Stimulated activated CD4-positive, alpha-beta T cell treated with anti-CD3 and anti-CD28 coated beads, Interleukin-12 subunit alpha, Interleukin-12 subunit beta, amount 100 ng/mL, for 24 hours (primary cell): ENCODE results near the gene C2.
"Not testable (repeated sequence)": the region's sequence is repeated elsewhere in the genome, so short reads cannot be mapped to it uniquely, and the experiment has no call there.

Experiments used
- DNase-seq, 2 experiments: peaks; one replicate each; pipeline ENCODE4 v3.0.0-alpha.2; 2020; ENCODE audit warnings: low read depth in 2 of 2

C2 gene

DNA sequence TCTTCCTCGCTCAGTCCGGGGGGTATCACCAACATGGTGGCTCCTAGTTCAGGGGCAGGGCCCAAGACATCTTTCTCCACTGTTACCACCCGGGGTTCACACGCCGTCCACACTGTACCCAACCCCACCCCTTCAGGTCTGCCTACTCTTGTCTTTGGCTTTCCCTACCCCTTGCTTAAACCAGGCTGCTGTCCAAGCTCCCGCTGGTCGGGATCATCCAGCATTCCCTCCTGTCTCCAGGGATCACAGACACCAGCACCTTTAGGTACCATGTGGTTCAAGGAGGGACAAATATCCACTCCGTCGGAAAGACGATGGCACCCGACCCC, 30.9 kb downstream of the C2 start:
- DNase-seq, result no peak

DNA sequence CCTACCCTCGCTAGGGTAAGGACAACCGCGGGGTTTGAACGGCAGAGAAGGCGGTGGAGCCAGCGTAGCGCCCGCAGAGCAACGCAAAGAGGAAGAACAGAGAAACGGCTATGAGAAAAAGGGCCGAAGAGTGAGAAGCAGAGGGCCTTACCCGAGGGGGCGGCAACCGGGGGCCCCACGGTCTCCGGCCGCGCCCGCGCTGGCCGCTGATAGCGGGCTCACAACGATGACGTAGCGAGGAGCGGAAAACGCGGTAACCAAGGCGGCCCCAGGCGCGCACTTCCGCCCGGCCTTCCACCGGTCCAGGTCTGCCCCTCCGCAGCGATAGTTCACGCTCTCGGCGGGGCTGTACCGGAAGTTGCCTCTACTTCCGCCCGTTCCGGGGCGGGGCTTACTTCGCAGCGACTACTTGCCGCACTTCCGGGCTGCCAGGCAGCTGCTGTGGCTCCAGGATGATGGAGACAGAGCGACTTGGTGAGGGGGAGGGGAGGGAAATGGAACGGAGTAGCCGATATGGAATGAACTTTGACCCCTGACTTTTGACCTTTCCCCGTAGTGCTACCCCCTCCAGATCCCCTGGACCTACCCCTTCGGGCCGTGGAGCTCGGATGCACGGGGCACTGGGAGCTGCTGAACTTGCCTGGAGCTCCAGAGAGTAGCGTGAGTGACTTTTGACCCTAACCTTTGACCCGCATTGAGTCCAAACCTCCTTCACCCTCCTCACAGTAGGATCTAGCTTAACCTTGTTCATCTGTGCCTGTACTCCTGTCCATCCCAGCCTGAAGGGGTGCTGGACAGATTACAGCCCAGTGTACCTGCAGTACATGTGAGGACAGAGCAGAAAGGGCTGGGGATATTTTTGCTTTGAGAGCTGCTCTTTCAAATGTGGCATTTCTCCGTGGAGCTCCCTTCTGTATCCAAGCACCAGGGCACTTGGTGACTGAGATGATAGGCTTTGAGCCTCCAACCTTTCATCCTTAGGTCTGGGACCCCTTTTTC, 31.5 kb downstream of the C2 start, which contains the start of the genes NELFE and SKIC2:
Gene NELFE (minus strand): TSS at position 231 of the 999 bp plus-strand sequence. CDS start 525 bp downstream, outside the sequence.
Gene SKIC2 (plus strand): TSS at position 435 of the 999 bp plus-strand sequence. CDS start 18 bp downstream, at position 453.
- DNase-seq, result peak; percentile 97 to 98

DNA sequence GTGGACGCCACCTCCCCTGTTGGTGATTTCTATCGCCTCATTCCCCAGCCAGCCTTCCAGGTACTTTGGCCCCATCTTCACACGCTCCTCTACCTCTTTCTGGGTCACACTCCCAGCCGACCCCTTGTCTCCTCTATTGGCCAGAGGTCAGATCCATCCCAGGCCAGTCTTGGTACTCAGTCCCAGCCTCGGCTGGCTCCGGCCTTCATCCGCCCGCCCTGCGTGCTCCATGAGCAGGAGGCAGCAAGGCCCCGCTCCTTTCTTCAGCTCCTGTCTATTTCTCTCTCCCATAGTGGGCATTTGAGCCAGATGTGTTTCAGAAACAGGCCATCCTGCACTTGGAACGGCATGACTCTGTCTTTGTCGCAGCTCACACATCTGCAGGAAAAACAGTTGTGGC, 34.1 kb downstream of the C2 start:
- DNase-seq, result no peak

DNA sequence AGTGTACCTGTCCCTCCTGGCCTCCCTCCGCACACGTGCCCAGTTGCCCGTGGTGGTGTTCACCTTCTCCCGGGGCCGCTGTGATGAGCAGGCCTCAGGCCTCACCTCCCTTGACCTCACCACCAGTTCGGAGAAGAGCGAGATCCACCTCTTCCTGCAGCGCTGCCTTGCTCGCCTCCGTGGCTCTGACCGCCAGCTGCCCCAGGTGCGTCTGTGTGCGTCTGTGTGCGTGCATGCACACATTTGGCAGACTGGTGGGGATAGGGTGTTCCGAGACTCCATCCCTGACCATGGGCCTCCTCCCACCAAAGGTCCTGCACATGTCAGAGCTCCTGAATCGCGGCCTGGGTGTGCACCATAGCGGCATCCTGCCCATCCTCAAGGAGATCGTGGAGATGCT, 36.4 kb downstream of the C2 start:
- no peak for DNase-seq

DNA sequence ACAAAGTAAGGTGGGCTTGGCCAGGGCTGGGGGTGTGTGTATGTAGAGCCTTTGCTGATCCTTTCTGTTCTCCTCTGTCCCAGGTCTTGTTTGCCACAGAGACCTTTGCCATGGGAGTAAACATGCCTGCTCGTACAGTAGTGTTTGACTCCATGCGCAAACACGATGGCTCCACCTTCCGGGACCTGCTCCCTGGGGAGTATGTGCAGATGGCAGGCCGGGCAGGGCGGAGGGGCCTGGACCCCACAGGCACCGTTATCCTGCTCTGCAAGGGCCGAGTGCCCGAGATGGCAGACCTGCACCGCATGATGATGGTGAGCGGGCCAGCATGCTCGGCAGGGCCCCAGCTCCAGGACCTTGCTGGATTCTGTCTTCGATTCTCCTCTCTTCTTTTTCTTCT, 38.2 kb downstream of the C2 start:
- no peak for DNase-seq

DNA sequence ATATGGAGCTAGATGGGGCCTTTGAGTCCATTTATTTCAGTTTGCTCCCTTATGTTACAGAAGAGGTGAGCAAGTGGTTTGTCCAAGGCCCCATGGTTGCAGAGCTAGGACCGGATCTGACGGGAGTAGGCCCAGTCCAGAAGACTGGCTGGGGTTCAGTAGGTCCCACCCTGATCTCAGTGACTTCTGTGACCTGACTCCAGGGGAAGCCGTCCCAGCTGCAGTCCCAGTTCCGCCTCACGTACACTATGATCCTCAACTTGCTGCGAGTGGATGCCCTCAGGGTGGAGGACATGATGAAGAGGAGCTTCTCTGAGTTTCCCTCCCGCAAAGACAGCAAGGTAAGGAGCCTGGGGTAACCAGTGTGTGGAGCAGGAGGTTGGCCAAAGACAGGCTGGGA, 39.0 kb downstream of the C2 start:
- no peak for DNase-seq

DNA sequence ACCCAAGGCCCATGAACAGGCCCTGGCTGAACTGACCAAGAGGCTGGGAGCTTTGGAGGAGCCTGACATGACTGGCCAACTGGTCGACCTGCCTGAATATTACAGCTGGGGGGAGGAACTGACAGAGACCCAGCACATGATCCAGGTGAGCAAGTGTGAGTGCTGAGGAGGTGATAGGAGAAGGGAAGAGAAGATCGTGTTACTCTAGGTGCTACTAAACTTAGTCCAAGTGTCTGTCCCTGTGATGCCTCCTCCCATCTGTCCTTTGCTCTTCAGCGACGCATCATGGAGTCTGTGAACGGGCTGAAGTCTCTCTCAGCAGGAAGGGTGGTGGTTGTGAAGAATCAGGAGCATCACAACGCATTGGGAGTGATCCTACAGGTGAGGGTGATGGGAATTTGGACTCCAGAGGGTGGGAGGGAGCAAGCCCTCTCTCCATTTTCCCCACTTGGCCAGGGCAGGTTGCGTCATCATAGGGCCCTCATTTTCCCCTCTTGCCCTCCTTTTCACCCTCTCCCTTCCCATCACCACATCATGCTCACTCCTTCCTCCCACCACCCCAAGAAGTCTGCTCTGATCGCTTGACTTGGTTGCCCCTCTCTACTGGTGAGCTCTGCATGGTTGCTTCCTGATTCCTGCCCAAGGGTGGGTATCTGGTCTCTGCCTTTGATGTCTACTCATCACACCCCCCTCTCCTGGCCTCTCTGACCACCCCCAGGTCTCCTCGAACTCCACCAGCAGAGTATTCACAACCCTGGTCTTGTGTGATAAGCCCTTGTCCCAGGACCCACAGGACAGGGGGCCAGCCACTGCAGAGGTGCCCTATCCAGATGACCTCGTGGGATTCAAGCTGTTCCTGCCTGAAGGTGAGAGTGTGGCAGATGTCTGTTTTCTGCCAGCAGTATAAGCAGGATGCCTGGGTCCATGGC, 39.7 kb downstream of the C2 start:
- no peak for DNase-seq

DNA sequence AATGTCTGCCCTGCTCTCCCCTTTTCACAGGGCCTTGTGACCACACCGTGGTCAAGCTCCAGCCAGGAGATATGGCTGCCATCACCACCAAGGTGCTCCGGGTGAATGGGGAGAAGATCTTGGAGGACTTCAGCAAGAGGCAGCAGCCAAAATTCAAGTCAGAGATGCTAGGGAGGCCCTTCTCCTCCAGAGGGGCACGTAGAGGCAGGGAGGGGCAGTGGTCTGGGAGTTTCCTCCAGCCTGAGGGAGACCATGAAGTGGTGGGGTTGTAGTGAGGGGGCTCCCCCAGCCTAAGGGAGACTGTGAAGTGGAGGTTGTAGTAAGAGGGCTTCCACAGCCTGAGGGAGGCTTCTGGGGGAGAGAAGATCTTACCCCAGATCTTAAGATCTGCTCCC, 40.4 kb downstream of the C2 start:
- no peak for DNase-seq

DNA sequence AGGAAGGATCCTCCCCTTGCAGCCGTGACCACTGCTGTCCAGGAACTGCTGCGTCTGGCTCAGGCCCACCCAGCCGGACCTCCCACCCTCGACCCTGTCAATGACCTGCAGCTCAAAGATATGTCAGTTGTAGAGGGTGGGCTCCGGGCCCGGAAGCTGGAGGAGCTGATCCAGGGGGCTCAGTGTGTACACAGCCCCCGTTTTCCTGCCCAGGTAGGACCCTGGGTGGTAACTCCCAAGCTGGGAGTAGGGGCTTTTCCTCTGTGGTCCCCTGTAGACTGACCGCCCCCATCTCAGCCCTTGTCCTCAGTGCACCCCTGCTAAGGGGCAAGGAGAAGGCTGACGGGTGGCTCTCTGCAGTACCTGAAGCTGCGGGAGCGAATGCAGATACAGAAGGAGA, 40.8 kb downstream of the C2 start:
- no peak for DNase-seq

DNA sequence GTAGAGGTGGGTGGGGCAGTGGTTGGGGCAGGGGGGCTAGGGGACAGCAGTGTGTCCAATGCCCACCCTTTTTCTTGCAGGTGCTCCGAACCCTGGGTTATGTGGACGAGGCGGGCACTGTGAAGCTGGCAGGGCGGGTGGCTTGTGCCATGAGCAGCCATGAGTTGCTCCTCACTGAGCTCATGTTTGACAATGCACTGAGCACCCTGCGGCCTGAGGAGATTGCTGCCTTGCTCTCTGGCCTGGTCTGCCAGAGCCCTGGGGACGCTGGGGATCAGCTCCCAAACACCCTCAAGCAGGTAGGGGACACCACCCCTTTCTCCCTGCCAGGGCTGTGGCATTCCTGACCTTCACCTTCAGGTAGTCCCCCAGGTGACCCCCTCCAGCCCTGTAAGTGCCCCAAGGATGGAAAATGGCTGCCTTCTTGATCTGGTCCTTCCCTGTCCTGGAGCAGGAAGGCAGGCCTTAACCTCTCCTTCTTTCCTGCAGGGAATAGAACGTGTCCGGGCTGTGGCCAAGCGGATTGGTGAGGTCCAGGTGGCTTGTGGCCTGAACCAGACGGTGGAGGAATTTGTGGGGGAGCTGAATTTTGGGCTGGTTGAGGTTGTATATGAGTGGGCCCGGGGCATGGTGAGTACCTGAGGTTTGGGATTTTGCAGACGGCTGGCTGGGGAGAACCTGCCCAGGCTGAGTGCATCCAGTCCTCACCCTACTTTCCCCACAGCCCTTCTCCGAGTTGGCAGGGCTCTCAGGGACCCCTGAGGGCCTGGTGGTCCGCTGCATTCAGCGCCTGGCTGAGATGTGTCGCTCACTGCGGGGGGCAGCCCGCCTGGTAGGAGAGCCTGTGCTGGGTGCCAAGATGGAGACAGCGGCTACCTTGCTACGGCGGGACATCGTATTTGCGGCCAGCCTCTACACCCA, 41.5 kb downstream of the C2 start:
- DNase-seq, result no peak

DNA sequence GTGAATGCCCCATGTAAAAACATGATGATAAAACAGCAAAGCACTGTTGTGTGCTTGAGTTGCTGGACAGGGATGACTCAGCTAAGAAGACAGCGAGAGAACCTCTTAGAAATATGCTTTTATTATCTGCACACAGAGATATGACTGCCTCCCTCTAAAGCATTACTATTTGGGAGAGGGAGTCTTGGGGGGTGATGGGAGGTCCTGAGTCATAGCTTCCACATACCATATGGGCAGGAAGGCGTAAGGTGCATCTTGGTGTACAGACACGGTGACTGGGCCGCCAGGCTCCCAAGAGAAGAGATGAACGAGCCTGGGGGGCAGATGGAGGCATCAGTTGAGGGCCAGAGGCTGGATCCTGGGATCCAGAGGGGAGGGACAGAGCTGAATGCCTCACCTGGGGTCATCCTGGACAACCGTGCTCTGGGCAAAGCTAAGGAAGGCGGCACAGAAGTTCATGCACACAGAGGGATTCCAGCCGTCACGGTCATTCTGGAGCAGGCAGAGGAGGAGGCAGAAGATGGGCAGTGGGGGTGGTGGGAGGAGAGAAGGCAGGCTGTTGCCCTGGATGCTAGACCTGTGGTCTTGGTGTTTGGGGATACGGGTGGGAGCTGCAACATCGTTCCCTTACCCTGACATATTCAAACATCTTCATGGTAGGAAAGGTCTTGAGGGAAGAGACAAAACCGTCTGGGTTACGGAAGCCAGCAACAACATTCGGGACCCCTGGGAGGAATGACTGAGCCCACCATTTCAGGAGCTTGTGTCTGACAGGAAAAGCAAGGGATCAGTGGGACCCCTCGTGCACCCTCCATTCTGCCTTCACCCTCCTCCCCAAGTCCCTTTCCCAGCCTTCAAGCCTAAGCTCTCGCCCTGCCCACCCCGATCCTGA, 42.4 kb downstream of the C2 start:
- DNase-seq, result no peak

DNA sequence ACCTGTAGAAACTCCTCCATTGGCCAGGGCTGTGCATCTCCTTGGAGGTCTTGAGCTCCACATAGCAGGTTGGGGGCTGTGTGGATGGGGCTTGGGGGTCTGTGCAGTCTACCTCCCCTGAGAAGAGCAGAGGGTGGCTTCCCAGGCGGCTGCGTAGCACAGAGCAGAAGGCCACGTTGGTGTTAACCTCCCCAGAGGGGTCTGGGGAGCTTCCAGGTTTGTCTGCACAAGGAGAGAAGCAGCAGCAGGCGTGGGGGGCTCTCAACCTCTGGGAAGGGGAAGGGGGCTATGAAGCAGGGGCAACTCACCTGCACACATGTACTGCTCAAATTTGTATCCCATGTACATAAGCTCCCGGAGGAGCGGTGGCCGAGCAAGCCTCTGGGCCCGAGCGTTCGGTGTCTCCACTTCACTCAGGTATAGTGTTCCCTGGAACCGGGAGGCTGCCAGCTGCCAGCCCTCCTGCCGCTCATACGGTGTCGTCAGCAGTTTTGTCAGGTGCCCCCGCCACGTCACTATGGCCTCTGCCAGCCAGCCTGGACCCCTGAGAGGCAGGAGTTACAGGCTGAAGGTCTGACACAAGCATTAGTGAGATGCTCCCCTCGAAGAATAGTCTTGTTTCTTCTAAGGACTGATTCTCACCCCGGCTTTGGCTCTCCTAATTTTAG, 43.2 kb downstream of the C2 start:
- DNase-seq, result no peak

DNA sequence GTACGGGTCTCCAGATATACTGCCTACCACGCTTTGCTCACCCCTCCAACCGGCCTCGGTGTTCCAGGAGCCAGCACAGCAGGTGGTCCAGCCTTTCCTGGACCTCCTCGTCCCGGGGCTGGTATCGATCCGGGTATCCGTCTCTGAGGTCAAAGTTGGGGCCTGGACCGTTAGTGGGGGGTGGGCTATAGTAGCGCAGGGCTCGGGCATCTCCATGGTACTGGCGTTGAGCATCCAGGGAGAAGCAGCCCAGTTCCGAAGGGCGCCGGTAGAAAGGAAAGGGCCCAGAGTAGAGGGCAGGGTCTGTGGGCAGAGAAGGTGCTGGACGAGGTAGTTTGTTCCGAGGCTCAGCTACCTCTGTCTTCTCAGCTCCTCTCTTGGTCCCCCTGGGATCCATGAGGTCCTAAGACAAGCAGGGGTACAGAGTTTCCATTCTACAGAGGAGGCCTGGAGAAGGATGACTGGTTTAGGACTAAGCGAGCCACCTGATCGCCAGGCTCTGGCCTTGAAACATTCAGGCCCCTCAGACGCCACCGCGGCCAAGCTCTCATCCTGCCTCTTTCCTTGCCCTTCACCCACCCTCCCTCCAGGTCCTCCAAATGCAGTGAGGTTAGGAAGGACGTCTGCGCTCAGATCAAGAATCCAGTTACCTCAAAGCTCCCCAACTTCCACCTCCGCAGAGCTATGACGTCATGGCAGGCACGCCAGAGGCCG, 43.9 kb downstream of the C2 start:
- DNase-seq, result no peak

DNA sequence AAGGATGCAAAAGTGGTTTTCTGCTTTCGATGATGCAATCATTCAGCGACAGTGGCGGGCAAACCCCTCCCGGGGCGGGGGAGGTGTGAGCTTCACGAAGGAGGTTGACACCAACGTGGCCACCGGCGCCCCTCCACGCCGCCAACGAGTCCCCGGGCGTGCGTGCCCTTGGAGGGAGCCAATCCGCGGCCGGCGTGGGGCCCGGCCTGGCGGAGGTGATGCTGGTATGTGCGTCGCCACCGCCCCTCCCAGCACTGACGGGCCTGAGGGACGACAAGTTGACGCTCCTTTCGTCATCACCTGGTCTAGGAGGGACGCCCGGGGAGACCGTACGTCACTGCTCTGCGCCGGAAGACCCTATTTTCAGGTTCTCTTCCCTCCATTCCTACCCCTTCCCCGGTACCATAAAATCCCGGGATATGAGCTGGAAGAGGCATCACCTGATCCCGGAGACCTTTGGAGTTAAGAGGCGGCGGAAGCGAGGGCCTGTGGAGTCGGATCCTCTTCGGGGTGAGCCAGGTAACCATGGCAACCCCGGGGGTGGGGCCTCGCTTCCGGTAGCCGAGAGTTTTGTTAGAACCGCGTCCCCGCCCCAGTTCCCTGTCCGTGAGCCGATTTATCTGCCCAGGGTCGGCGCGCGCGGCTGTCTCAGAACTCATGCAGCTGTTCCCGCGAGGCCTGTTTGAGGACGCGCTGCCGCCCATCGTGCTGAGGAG, 44.6 kb downstream of the C2 start, which contains the start of gene DXO:
Gene DXO (minus strand): TSS at position 146 of the 716 bp plus-strand sequence. CDS start 463 bp downstream, outside the sequence.
- peak; percentile 96 for DNase-seq

DNA sequence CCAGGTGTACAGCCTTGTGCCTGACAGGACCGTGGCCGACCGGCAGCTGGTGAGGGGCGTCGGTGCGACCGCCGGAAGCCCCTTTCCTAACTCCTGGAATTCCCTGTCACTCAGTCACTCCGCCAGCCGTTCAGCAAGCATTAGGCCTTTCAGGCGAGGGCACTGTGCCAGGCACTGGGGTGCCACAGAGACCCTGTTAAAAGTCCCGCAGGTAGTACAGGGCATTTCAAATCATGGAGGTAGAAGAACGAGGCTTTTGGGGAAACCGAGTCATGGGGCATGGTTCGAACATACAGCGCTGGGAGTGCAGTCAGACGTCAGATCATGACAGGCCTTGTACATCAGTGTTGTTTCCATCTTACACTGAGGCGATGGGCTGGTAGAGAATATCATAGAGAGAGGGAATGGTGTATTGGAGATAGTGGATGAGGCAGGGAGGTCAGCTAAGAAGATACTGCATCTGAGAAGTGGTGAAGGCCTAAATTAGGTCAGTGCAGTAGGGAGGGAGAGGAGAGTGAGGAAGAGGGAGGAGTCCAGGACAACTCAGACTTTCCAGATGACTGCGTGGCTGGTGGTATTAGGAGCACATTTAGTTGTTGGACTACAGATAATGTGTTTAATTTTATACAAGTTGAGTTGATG, 45.3 kb downstream of the C2 start:
- no peak for DNase-seq

DNA sequence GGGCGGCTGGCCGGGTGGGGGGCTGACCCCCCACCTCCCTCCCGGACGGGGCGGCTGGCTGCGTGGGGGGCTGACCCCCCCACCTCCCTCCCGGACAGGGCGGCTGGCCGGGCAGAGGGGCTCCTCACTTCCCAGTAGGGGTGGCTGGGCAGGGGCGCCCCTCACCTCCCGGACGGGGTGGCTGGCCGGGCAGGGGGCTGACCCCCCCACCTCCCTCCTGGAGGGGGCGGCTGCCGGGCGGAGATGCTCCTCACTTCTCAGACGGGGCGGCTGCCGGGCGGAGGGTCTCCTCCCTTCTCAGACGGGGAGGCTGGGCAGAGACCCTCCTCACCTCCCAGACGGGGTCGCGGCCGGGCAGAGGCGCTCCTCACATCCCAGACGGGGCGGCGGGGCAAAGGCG, 48.5 kb downstream of the C2 start:
- DNase-seq, result not testable (repeated sequence)

DNA sequence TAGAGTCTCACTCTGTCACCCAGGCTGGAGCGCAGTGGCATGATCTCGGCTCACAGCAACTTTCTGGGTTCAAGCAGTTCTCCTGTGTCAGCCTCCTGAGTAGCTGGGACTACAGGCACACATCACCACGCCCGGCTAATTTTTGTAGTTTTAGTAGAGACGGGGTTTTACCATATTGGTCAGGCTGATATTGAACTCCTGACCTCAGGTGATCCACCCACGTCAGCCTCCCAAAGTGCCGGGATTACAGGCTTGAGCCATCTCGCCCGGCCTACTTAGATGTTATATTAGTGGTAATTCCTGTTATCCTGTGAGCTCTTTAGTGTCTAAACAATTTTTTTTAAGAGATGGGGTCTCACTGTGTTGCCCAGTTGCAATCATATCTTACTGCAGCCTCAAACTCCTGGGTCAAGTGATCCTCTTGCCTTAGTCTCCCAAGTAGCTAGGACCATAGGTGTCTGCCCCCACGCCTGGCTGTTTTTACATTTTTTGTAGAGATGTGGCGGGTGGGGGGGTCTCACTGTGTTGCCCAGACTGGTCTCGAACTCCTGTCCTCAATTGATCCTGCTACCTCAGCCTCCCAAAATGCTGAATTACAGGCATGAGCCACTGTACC, 50.4 kb downstream of the C2 start:
- no peak for DNase-seq
